Naive thymus-derived CD8-positive, alpha-beta T cell (primary cell): ENCODE data around the gene PRODH2. TPM values are rescaled to one million over a fixed set of nuclear protein-coding genes. Genes with fewer than 3 reads are reported as not detected.

Experiments used
- polyA plus RNA-seq, 3 donors: library from polyadenylated mRNA; unstranded; fragments of 300-500 nt; fragmentation: Illumina TruSeq; gene quantifications; one replicate each; pipeline ENCODE4 v1.2.3, GENCODE V29; 2021
- total RNA-seq, 8 experiments: library from RNA in 2 of 8; stranded (reverse) in 2 of 8; gene quantifications; one replicate each; pipeline ENCODE4 v1.2.3 and lab custom pipeline; 2021 to 2026

The PRODH2 gene
- total and polyA plus RNA-seq, 5 experiments from 2014 or later = not detected

Other genes starting within 250 kb of the PRODH2 start
- gene ATP4A, start 249.2 kb downstream of the PRODH2 start, total RNA-seq = not detected
- gene ATP4A, start 249.2 kb downstream of the PRODH2 start, polyA plus RNA-seq = not detected
- not detected for gene PMIS2, start 226.7 kb downstream of the PRODH2 start, total RNA-seq
- gene PMIS2, start 226.7 kb downstream of the PRODH2 start, polyA plus RNA-seq = not detected
- 10 to 100 TPM; 27.1 to 29.8 TPM for gene HAUS5, start 200.1 kb downstream of the PRODH2 start, total RNA-seq
- gene HAUS5, start 200.1 kb downstream of the PRODH2 start, polyA plus RNA-seq = 1 to 10 TPM; 6.6 to 7.7 (median 7.2) TPM
- gene RBM42, start 183.8 kb downstream of the PRODH2 start, total RNA-seq = 10 to 100 TPM; 55.5 to 56.2 TPM
- 10 to 100 TPM; 54.1 to 59.7 (median 58.0) TPM for gene RBM42, start 183.8 kb downstream of the PRODH2 start, polyA plus RNA-seq
- gene ETV2, start 171.1 kb downstream of the PRODH2 start, total RNA-seq = 1 to 10 TPM in 1 of 2 experiments, under 1 TPM in 1; 0.55 to 1.0 TPM
- gene ETV2, start 171.1 kb downstream of the PRODH2 start, polyA plus RNA-seq = under 1 TPM in 2 of 3 donors, not detected in 1; 0.27 to 0.47 TPM
- 100 to 1,000 TPM; 197 to 212 TPM for gene COX6B1, start 164.5 kb downstream of the PRODH2 start, total RNA-seq
- 100 to 1,000 TPM; 824 to 920 (median 852) TPM for gene COX6B1, start 164.5 kb downstream of the PRODH2 start, polyA plus RNA-seq
- gene UPK1A, start 146.3 kb downstream of the PRODH2 start, total RNA-seq = not detected
- gene UPK1A, start 146.3 kb downstream of the PRODH2 start, polyA plus RNA-seq = not detected
- under 1 TPM; 0.21 to 0.36 TPM for gene ZBTB32, start 108.3 kb downstream of the PRODH2 start, total RNA-seq
- gene ZBTB32, start 108.3 kb downstream of the PRODH2 start, polyA plus RNA-seq = under 1 TPM; 0.15 to 0.68 (median 0.43) TPM
- gene KMT2B, start 94.8 kb downstream of the PRODH2 start, total RNA-seq = 10 to 100 TPM; 73.9 to 79.2 TPM
- 1 to 10 TPM in 1 of 3 donors, under 1 TPM in 2; 0.60 to 2.8 (median 0.83) TPM for gene KMT2B, start 94.8 kb downstream of the PRODH2 start, polyA plus RNA-seq
- 10 to 100 TPM; 79.8 to 82.5 TPM for gene IGFLR1, start 70.4 kb downstream of the PRODH2 start, total RNA-seq
- gene IGFLR1, start 70.4 kb downstream of the PRODH2 start, polyA plus RNA-seq = 10 to 100 TPM; 70.2 to 92.7 (median 92.6) TPM
- 10 to 100 TPM; 52.7 to 53.1 TPM for gene U2AF1L4, start 67.4 kb downstream of the PRODH2 start, total RNA-seq
- gene U2AF1L4, start 67.4 kb downstream of the PRODH2 start, polyA plus RNA-seq = 10 to 100 TPM; 43.1 to 93.1 (median 76.6) TPM
- 10 to 100 TPM; 23.0 to 26.2 TPM for gene PSENEN, start 67.2 kb downstream of the PRODH2 start, total RNA-seq
- gene PSENEN, start 67.2 kb downstream of the PRODH2 start, polyA plus RNA-seq = 10 to 100 TPM; 68.7 to 76.5 (median 71.2) TPM
- 10 to 100 TPM; 14.0 to 16.6 TPM for gene LIN37, start 64.3 kb downstream of the PRODH2 start, total RNA-seq
- 10 to 100 TPM in 1 of 3 donors, 1 to 10 TPM in 2; 5.4 to 15.5 (median 8.1) TPM for gene LIN37, start 64.3 kb downstream of the PRODH2 start, polyA plus RNA-seq
- gene HSPB6, start 55.8 kb downstream of the PRODH2 start, total RNA-seq = not detected
- not detected for gene HSPB6, start 55.8 kb downstream of the PRODH2 start, polyA plus RNA-seq
- gene PROSER3, start 54.7 kb downstream of the PRODH2 start, total RNA-seq = 10 to 100 TPM; 42.0 to 43.5 TPM
- gene PROSER3, start 54.7 kb downstream of the PRODH2 start, polyA plus RNA-seq = 1 to 10 TPM; 3.4 to 7.4 (median 5.8) TPM
- 10 to 100 TPM in 1 of 2 experiments, 1 to 10 TPM in 1; 8.7 to 11.1 TPM for gene ARHGAP33, start 37.3 kb downstream of the PRODH2 start, total RNA-seq
- under 1 TPM in 1 of 3 donors, not detected in 2; 0.13 TPM for gene ARHGAP33, start 37.3 kb downstream of the PRODH2 start, polyA plus RNA-seq
- under 1 TPM in 1 of 2 experiments, not detected in 1; 0.27 TPM for gene NPHS1, start 39.7 kb upstream of the PRODH2 start, total RNA-seq
- under 1 TPM in 1 of 3 donors, not detected in 2; 0.50 TPM for gene NPHS1, start 39.7 kb upstream of the PRODH2 start, polyA plus RNA-seq
- gene KIRREL2, start 44.1 kb upstream of the PRODH2 start, total RNA-seq = under 1 TPM; 0.96 to 0.99 TPM
- under 1 TPM; 0.16 to 0.77 (median 0.35) TPM for gene KIRREL2, start 44.1 kb upstream of the PRODH2 start, polyA plus RNA-seq
- gene APLP1, start 55.7 kb upstream of the PRODH2 start, total RNA-seq = not detected
- gene APLP1, start 55.7 kb upstream of the PRODH2 start, polyA plus RNA-seq = not detected
- 10 to 100 TPM; 42.7 to 48.7 TPM for gene NFKBID, start 87.7 kb upstream of the PRODH2 start, total RNA-seq
- gene NFKBID, start 87.7 kb upstream of the PRODH2 start, polyA plus RNA-seq = 1 to 10 TPM; 1.2 to 2.8 (median 2.5) TPM
- 10 to 100 TPM; 85.7 to 87.7 TPM for gene HCST, start 89.7 kb upstream of the PRODH2 start, total RNA-seq
- 1,000 to 10,000 TPM; 1,254 to 1,751 (median 1,469) TPM for gene HCST, start 89.7 kb upstream of the PRODH2 start, polyA plus RNA-seq
- 1 to 10 TPM; 3.1 to 5.8 TPM for gene TYROBP, start 95.5 kb upstream of the PRODH2 start, total RNA-seq
- gene TYROBP, start 95.5 kb upstream of the PRODH2 start, polyA plus RNA-seq = 10 to 100 TPM in 1 of 3 donors, 1 to 10 TPM in 2; 4.4 to 72.6 (median 5.6) TPM
- 10 to 100 TPM; 11.2 to 11.4 TPM for gene LRFN3, start 123.5 kb upstream of the PRODH2 start, total RNA-seq
- 1 to 10 TPM in 2 of 3 donors, under 1 TPM in 1; 0.62 to 1.4 (median 1.1) TPM for gene LRFN3, start 123.5 kb upstream of the PRODH2 start, polyA plus RNA-seq
- gene SDHAF1, start 182.3 kb upstream of the PRODH2 start, total RNA-seq = 10 to 100 TPM; 19.4 to 24.2 TPM
- gene SDHAF1, start 182.3 kb upstream of the PRODH2 start, polyA plus RNA-seq = 10 to 100 TPM; 31.9 to 50.9 (median 34.9) TPM
- 1 to 10 TPM; 3.5 to 4.7 TPM for gene SYNE4, start 196.0 kb upstream of the PRODH2 start, total RNA-seq
- under 1 TPM in 1 of 3 donors, not detected in 2; 0.19 TPM for gene SYNE4, start 196.0 kb upstream of the PRODH2 start, polyA plus RNA-seq
- 10 to 100 TPM; 58.1 to 65.5 TPM for gene ALKBH6, start 201.4 kb upstream of the PRODH2 start, total RNA-seq
- 10 to 100 TPM; 18.7 to 25.6 (median 21.9) TPM for gene ALKBH6, start 201.4 kb upstream of the PRODH2 start, polyA plus RNA-seq
- 1 to 10 TPM; 1.3 to 1.7 TPM for gene CLIP3, start 220.0 kb upstream of the PRODH2 start, total RNA-seq
- 1 to 10 TPM in 2 of 3 donors, not detected in 1; 1.4 to 2.6 TPM for gene CLIP3, start 220.0 kb upstream of the PRODH2 start, polyA plus RNA-seq
- 1 to 10 TPM; 3.6 to 4.6 TPM for gene THAP8, start 241.4 kb upstream of the PRODH2 start, total RNA-seq
- gene THAP8, start 241.4 kb upstream of the PRODH2 start, polyA plus RNA-seq = 1 to 10 TPM; 2.4 to 7.2 (median 5.3) TPM
- gene WDR62, start 242.1 kb upstream of the PRODH2 start, total RNA-seq = 1 to 10 TPM; 2.0 to 2.5 TPM
- gene WDR62, start 242.1 kb upstream of the PRODH2 start, polyA plus RNA-seq = under 1 TPM in 2 of 3 donors, not detected in 1; 0.13 to 0.23 TPM